ENCODE measurements around the gene C1QTNF12.

The C1QTNF12 gene

DNA sequence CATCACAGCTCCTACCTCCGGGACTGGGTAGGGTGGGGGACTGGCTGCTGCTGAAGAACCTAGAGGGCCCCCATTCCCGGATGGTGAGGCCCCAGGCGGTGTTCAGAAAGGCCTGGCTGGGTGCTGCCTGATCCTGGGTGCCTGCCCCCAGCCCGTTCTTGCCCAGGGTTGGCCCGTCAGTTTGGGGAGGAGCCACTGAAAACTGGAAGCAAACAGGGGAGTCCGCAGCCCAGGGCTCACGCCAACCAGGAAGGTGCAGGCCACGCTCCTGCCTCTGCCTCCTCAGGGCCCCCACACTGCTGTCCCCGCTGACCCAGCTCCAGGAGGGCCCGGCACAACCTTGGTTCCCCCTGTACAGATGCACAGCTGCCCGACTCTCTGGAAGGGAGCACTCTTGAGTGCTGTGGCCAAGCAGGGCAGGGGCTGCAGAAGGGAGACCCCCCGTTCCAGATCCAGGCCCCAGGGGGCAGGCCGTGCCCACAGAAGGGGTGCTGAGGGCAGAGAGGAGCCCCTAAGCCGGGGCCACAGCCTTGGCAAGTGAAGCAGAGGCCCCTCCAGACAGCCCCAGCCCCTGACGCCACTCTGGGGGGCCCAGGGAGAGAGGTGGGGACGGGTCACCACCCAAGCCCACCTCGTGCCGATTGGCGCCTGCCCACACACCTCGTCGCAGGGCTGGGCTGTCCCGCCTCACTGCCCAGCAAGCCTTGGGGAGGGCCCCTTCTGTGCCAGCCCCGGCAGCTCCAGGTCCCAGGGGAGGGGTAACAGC lies 5.5 kb downstream of the C1QTNF12 start:
- peak; percentile 77 for DNase-seq (ENCODE audit: low spot score)

- DNase-seq (ENCODE audit: low spot score): no peak
These were observed 6.2 kb downstream of the C1QTNF12 start for GRCh38 chr1:1240348-1240732.

DNA sequence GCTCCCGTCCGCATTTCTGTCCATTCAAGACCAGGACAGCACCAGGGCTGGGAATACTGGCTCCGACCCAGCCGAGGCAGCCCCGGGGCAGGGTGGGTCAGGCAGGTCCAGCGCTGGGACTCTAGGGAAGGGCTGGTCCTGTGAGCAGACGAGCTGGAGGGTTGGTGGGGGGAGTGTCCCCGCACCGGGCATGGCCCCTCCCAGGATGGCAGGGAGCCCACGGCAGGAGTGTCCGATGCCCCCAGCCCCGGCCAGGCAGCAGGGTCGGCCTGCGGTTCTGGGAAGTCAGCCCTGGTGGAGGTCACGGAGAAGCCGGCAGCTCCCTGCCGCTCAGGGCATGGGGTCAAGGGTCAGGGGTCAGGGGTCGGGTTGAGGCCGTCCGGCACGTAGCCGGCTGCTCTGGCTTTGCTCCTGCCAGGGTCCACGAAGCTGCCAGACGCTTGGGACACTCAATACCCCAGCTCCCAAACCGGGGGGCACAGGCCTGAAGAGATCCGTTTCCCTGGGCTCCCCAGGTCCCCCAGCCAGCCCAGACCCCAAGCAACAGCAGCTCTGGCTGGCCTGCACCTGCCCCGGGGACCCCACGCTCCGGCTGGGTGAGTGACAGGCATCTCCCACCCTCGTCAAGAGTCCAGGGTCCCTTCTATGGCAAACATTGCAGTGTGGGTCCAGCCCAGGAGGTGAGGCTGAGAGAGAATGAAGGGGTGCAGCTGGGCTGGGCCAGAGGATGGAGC lies 6.7 kb downstream of the C1QTNF12 start:
- DNase-seq (ENCODE audit: low spot score): no peak

DNA sequence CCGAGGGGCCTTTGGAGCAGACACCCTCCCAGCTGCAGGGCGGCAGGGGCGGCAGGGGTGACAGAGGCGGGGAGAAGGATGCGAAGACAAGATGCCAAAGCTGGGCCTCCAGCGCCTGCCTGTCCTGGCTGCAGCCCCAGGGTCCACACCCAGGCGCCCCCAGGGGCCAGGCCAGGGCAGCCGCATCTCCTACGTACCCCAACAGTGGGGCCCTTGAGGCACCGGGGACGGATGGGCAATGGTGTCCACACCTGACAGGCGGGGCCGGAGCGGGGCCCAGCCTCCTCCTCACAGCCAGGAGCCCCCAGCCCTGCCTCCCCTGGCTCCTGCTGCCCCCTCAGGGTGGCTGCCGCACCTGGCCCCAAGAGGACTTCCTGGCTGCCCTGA lies 7.3 kb downstream of the C1QTNF12 start:
- no peak for DNase-seq (ENCODE audit: low spot score)

- no peak for DNase-seq (ENCODE audit: low spot score)
These were observed 7.8 kb downstream of the C1QTNF12 start for GRCh38 chr1:1238702-1239178.

DNA sequence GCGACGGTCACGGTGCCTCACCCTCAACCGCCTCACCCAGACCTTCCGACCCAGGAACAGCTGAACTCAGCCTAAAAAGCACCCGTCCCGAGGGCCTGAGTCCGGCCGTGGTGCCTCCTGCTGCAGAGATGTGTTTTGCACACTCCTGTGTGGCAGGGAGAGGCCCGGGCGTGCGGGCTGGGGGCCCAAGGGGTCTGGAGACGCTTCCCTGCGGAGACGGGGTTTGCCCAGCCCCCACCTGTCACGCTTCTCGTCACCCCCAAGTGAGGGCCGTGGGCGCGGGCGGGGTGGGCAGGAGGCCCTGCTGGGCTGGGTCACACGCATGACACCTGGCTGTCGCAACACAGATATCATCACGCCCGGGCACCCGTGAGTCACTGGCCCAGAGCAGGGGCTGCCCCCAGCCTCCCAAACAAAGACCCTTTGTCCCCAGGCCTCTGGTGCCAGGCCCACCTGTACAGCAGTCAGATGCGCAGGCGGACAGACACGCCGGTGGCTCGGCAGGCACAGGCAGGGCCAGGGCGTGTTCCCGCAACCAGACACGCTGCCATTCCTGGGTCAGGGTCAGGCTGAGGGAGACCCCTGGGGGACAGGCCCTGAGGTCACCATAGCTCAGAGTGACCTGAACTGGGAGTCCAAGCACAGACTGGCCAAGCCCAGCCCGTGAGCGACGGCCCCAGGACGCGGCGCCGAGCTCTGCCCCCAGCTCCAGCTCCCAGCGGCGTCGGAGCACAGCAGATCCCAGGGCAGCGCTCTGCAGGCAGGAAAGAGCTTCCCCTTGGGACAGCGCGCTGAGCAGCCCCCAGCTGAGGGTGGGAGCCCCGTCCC lies 8.4 kb downstream of the C1QTNF12 start:
- no peak for DNase-seq (ENCODE audit: low spot score)

GRCh38 chr1:1236945-1237873 lies 9.3 kb downstream of the C1QTNF12 start:
- DNase-seq (ENCODE audit: low spot score): no peak

- no peak for DNase-seq (ENCODE audit: low spot score)
These were observed 10.3 kb downstream of the C1QTNF12 start for GRCh38 chr1:1236176-1236763.

- DNase-seq (ENCODE audit: low spot score): no peak
These were observed 11.3 kb downstream of the C1QTNF12 start for GRCh38 chr1:1235016-1235744.

- no peak for DNase-seq (ENCODE audit: low spot score)
These were observed 12.2 kb downstream of the C1QTNF12 start for GRCh38 chr1:1234180-1234808.

GRCh38 chr1:1233567-1233892 lies 13.0 kb downstream of the C1QTNF12 start:
- DNase-seq (ENCODE audit: low spot score): no peak

DNA sequence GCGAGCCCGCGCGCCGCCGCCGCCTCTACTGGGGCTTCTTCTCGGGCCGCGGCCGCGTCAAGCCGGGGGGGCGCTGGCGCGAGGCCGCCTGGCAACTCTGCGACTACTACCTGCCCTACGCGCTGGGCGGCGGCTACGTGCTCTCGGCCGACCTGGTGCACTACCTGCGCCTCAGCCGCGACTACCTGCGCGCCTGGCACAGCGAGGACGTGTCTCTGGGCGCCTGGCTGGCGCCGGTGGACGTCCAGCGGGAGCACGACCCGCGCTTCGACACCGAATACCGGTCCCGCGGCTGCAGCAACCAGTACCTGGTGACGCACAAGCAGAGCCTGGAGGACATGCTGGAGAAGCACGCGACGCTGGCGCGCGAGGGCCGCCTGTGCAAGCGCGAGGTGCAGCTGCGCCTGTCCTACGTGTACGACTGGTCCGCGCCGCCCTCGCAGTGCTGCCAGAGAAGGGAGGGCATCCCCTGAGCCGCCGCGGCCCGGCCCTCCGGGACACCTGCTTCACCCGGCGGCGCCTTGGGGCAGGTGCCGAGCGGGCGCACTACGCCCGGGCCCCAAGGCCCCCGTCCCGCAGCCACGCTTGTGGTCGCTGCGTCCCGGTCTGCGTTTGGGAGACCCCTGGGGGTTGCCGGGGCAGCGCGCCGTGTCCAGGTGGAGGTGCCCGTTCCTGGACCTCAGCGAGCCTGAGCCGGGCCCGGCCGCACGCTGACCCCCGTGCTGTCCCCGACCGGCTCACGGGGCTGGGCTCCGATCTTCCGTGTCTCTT lies 13.5 kb downstream of the C1QTNF12 start:
- DNase-seq (ENCODE audit: low spot score): no peak

- no peak for DNase-seq (ENCODE audit: low spot score)
These were observed 14.2 kb downstream of the C1QTNF12 start, which contains the start of gene B3GALT6 for GRCh38 chr1:1232208-1232795. B3GALT6 (plus strand) TSS chr1:1232237; CDS start chr1:1232279, 42 bp downstream.

DNA sequence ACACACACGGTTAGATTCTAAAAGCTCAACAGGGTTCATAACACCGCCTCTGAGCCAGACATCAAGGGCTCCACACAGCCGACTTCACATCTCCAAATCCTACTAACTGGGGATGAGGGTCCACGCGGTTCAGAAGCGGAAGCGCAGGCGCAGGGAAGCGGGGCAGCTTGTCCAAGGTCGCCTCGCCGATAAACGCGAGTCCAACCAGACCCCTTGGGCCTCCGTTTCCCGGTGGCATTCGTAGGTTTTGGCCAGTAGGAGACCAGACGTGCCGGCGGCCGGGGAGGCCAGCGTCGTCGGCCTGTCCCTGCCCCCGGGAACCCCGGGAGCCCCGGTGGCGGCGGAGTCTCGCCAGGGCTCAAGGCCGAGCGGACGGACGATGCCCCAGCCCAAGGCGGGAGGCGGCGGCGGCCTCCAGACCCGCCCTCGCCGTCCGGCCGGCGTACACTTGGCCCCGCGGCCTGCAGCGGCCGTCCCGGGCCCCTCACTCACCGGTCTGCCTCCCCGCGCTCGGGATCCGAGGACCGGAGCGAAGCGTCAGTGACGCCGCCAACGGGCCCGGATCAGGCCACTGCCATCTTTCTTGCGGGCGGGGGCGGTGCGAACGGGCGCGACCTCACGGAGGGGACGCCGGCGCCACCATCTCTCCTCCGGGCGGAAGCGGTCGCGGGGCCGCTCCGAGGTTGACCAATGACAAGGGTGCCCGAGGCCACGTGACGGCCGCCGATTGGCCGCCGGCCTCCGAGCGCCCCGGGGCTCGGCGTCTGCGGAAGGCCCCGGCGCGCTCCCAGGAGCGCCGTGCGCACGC lies 14.9 kb downstream of the C1QTNF12 start, which contains the start of gene SDF4:
TSS of gene SDF4 (minus strand) at position 602 of the 808 bp plus-strand sequence. CDS start 3,229 bp downstream, outside the sequence.
- peak; percentile 100 for DNase-seq (ENCODE audit: low spot score)

GRCh38 chr1:1230656-1231399 lies 15.7 kb downstream of the C1QTNF12 start:
- peak; percentile 92 for DNase-seq (ENCODE audit: low spot score)

GRCh38 chr1:1229770-1230169 lies 16.8 kb downstream of the C1QTNF12 start:
- DNase-seq (ENCODE audit: low spot score): no peak

Data from AG08396 (cell line).